Mesenchymal stem cell (in vitro differentiated cells and primary cell): Measurements from ENCODE around the gene ZNF451.
A peak's percentile ranks its signal among the peaks of the same experiment; 100 is the strongest.

Source experiments
- DNase-seq: peaks from one replicate; pipeline ENCODE4 v3.0.0-alpha.2; 2013
- H2AFZ ChIP-seq: one replicate; pipeline ENCODE4 v1.6.1; 2013; ENCODE audit warnings: low read depth, mild to moderate bottlenecking, control low read depth, inconsistent platforms, low read length, moderate library complexity
- H2AK5ac ChIP-seq: 2 replicates; pipeline ENCODE4 v1.6.1; 2013; ENCODE audit warnings: low read length, moderate library complexity, mild to moderate bottlenecking, inconsistent platforms; ENCODE audit not compliant: severe bottlenecking
- H2BK120ac ChIP-seq: one replicate; pipeline ENCODE4 v1.6.1; 2013; ENCODE audit warnings: low read depth, mild to moderate bottlenecking, inconsistent platforms, low read length, moderate library complexity
- H2BK12ac ChIP-seq, 2 experiments: one replicate each; pipeline ENCODE4 v1.6.1; 2013; ENCODE audit warnings: inconsistent platforms in 2 of 2, low read length in 2 of 2, mild to moderate bottlenecking in 2 of 2, moderate library complexity in 2 of 2, control low read depth in 1 of 2
- H2BK15ac ChIP-seq: one replicate; pipeline ENCODE4 v1.6.1; 2013; ENCODE audit warnings: mild to moderate bottlenecking, low read depth, inconsistent platforms; ENCODE audit not compliant: poor library complexity, severe bottlenecking
- H2BK5ac ChIP-seq: 2 replicates; pipeline ENCODE4 v1.6.1; 2013; ENCODE audit warnings: low read depth, mild to moderate bottlenecking, low read length, control low read depth, inconsistent platforms; ENCODE audit not compliant: poor library complexity, severe bottlenecking
- H3K14ac ChIP-seq, 2 experiments: one replicate each; pipeline ENCODE4 v1.6.1; 2013; ENCODE audit warnings: inconsistent platforms in 2 of 2, low read length in 2 of 2, control low read depth in 1 of 2, mild to moderate bottlenecking in 1 of 2, moderate library complexity in 1 of 2
- H3K18ac ChIP-seq, 2 experiments: one replicate each; pipeline ENCODE4 v1.6.1; 2013; ENCODE audit warnings: inconsistent platforms in 2 of 2, low read length in 2 of 2, control low read depth in 1 of 2, low read depth in 1 of 2, mild to moderate bottlenecking in 1 of 2
- H3K23ac ChIP-seq, 2 experiments: one replicate each; pipeline ENCODE4 v1.6.1; 2013; ENCODE audit warnings: inconsistent platforms in 2 of 2, low read length in 2 of 2, mild to moderate bottlenecking in 2 of 2, moderate library complexity in 2 of 2, control low read depth in 1 of 2
- H3K27ac ChIP-seq: 2 replicates; pipeline ENCODE4 v1.5.1; 2013; ENCODE audit warnings: mild to moderate bottlenecking, moderate library complexity, low read length, control low read depth, inconsistent platforms; ENCODE audit not compliant: poor library complexity, severe bottlenecking
- H3K27me3 ChIP-seq, 2 experiments: 2 replicates each; pipeline versions ENCODE4 v1.6.1 to v1.7.0; 2013; ENCODE audit warnings: low read length in 2 of 2, mild to moderate bottlenecking in 2 of 2, moderate library complexity in 2 of 2, control low read depth in 1 of 2, inconsistent platforms in 1 of 2; ENCODE audit not compliant: control insufficient read depth in 1 of 2, insufficient read depth in 1 of 2
- H3K36me3 ChIP-seq, 2 experiments: 2 replicates each; pipeline versions ENCODE4 v1.6.1 to v1.7.0; 2013; ENCODE audit warnings: low read length in 2 of 2, control low read depth in 1 of 2, inconsistent platforms in 1 of 2, low read depth in 1 of 2, mild to moderate bottlenecking in 1 of 2; ENCODE audit not compliant: insufficient read depth in 2 of 2, control insufficient read depth in 1 of 2
- H3K4ac ChIP-seq, 2 experiments: one replicate each; pipeline ENCODE4 v1.6.1; 2013; ENCODE audit warnings: inconsistent platforms in 2 of 2, low read length in 2 of 2, mild to moderate bottlenecking in 2 of 2, moderate library complexity in 2 of 2, control low read depth in 1 of 2, low read depth in 1 of 2
- H3K4me1 ChIP-seq: 2 replicates; pipeline ENCODE4 v1.6.1; 2013; ENCODE audit warnings: low read depth, low read length, control low read depth; ENCODE audit not compliant: control insufficient read depth, insufficient read depth
- H3K4me2 ChIP-seq: 2 replicates; pipeline ENCODE4 v1.6.1; 2013; ENCODE audit warnings: low read length, mild to moderate bottlenecking, inconsistent platforms; ENCODE audit not compliant: poor library complexity, severe bottlenecking
- H3K4me3 ChIP-seq, 2 experiments: 2 replicates each; pipeline versions ENCODE4 v1.5.1 to v1.7.0; 2013; ENCODE audit warnings: low read length in 2 of 2, mild to moderate bottlenecking in 2 of 2, control low read depth in 1 of 2, low read depth in 1 of 2; ENCODE audit not compliant: insufficient read depth in 1 of 2
- H3K79me1 ChIP-seq: replicated peaks from 2 replicates; pipeline ENCODE4 v1.6.1; 2013; ENCODE audit warnings: mild to moderate bottlenecking, control low read depth, low read length, inconsistent platforms; ENCODE audit not compliant: poor library complexity, severe bottlenecking
- H3K9ac ChIP-seq: 2 replicates; pipeline ENCODE4 v1.7.0; 2013; ENCODE audit warnings: mild to moderate bottlenecking, low read length, moderate library complexity
- H3K9me3 ChIP-seq: 2 replicates; pipeline ENCODE4 v1.7.0; 2013; ENCODE audit warnings: mild to moderate bottlenecking, low read length; ENCODE audit not compliant: control insufficient read depth
- H4K8ac ChIP-seq: one replicate; pipeline ENCODE4 v1.6.1; 2013; ENCODE audit warnings: inconsistent platforms, mild to moderate bottlenecking, low read length, moderate library complexity
- H4K91ac ChIP-seq: one replicate; pipeline ENCODE4 v1.6.1; 2013; ENCODE audit warnings: mild to moderate bottlenecking, low read length, inconsistent platforms
- WGBS: methylation state at CpG from one replicate; pipeline ENCODE4 v1.1.7; 2013; ENCODE audit warnings: mixed read lengths; 5-methylcytosine and 5-hydroxymethylcytosine counted together

ZNF451 gene

GRCh38 chr6:57158658-57159057 lies 68.7 kb downstream of the ZNF451 start:
- Histone ChIP-seq H3K36me3 (peaks cover 3 to 84% of the 10 kb centered on the region in 2 experiments), H3K9me3 (peaks cover 1% of the 10 kb centered on the region), H2BK12ac (no peak overlapping the region), H3K14ac (no peak overlapping the region), H3K4me2 (no peak overlapping the region), H2BK15ac (no peak overlapping the region), H3K27me3 (no peaks in the 10 kb centered on the region), H4K8ac (no peak overlapping the region), H2BK120ac (no peak overlapping the region), H3K4ac (no peak overlapping the region), H3K18ac (no peak overlapping the region), H2AFZ (no peak overlapping the region), H3K23ac (no peak overlapping the region), H2BK5ac (no peak overlapping the region), H3K27ac (no peak overlapping the region), H2AK5ac (no peak overlapping the region), H4K91ac (no peak overlapping the region), H3K4me3 (no peak overlapping the region), H3K4me1 (no peaks in the 10 kb centered on the region), H3K9ac (no peak overlapping the region), H3K79me1 (peaks cover 3% of the 10 kb centered on the region)
- DNase-seq, result peak; percentile 5

- H2BK120ac ChIP-seq, result no peak overlapping the region
- no peak overlapping the region for H4K91ac ChIP-seq
- no peak overlapping the region for H3K23ac ChIP-seq
- H2BK5ac ChIP-seq, result no peak overlapping the region
- no peak overlapping the region for H2AFZ ChIP-seq
- no CpG with 5 or more reads among the region's 2 CpGs for WGBS
- H3K79me1 ChIP-seq, result peaks cover 3% of the 10 kb centered on the region
- H3K36me3 ChIP-seq, result peaks cover 3 to 84% of the 10 kb centered on the region in 2 experiments
- H2BK12ac ChIP-seq, result no peak overlapping the region
- no peak overlapping the region for H3K14ac ChIP-seq
- DNase-seq, result no peak
- H2AK5ac ChIP-seq, result no peak overlapping the region
- no peaks in the 10 kb centered on the region for H3K27me3 ChIP-seq
- H3K4me2 ChIP-seq, result no peak overlapping the region
- H2BK15ac ChIP-seq, result no peak overlapping the region
- H3K9me3 ChIP-seq, result peaks cover 6% of the 10 kb centered on the region
- no peaks in the 10 kb centered on the region for H3K4me1 ChIP-seq
- H3K4ac ChIP-seq, result no peak overlapping the region
- no peak overlapping the region for H3K27ac ChIP-seq
- no peak overlapping the region for H4K8ac ChIP-seq
- no peak overlapping the region for H3K18ac ChIP-seq
- H3K4me3 ChIP-seq, result no peak overlapping the region
- no peak overlapping the region for H3K9ac ChIP-seq
Measured at GRCh38 chr6:57159127-57159526, 69.1 kb downstream of the ZNF451 start.

- Histone ChIP-seq H4K8ac (no peak overlapping the region), H2AK5ac (no peak overlapping the region), H3K27ac (no peak overlapping the region), H3K36me3 (peaks cover 0 to 85% of the 10 kb centered on the region in 2 experiments), H3K79me1 (peaks cover 1% of the 10 kb centered on the region), H3K4me1 (no peaks in the 10 kb centered on the region), H2BK5ac (no peak overlapping the region), H3K4me2 (no peak overlapping the region), H3K14ac (no peak overlapping the region), H3K23ac (no peak overlapping the region), H2BK15ac (no peak overlapping the region), H4K91ac (no peak overlapping the region), H2AFZ (no peak overlapping the region), H2BK12ac (no peak overlapping the region), H3K18ac (no peak overlapping the region), H3K27me3 (no peaks in the 10 kb centered on the region), H3K4me3 (no peak overlapping the region), H3K9ac (no peak overlapping the region), H3K9me3 (peaks cover 23% of the 10 kb centered on the region), H3K4ac (no peak overlapping the region), H2BK120ac (no peak overlapping the region)
- 90% methylated on average over 2 of the region's 2 CpGs for WGBS
- peak; percentile 17 for DNase-seq
Measured at GRCh38 chr6:57162028-57162427, 72.0 kb downstream of the ZNF451 start.

DNA sequence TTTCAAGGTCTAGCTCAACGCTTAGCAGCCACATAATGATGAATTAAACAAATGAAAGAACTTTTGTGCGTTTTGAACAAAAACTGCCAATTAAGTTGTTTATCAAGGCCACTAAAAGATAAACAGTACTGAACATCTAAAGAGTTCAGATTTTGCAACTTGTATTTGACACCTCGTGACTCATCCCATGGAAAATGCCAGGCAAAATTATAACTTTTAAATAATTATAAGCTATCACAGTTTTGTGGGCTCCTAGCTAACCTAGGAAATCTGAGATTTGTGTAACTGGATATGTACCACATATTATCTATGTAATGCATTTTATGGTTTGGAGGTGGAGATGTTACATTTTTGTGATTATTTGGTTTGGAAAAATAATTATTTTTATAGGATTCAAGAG lies 72.5 kb downstream of the ZNF451 start:
- Histone ChIP-seq H3K79me1 (peaks cover 1% of the 10 kb centered on the region), H3K27ac (no peak overlapping the region), H3K27me3 (no peaks in the 10 kb centered on the region), H2BK12ac (no peak overlapping the region), H3K14ac (no peak overlapping the region), H2AK5ac (no peak overlapping the region), H3K9ac (no peak overlapping the region), H2BK15ac (no peak overlapping the region), H4K91ac (no peak overlapping the region), H4K8ac (no peak overlapping the region), H3K36me3 (peaks cover 0 to 85% of the 10 kb centered on the region in 2 experiments), H3K4me2 (no peak overlapping the region), H2BK5ac (no peak overlapping the region), H2AFZ (no peak overlapping the region), H3K4me1 (no peaks in the 10 kb centered on the region), H3K18ac (no peak overlapping the region), H3K4me3 (no peak overlapping the region), H3K23ac (no peak overlapping the region), H3K9me3 (peaks cover 23% of the 10 kb centered on the region), H3K4ac (no peak overlapping the region), H2BK120ac (no peak overlapping the region)
- DNase-seq, result peak; percentile 43
- WGBS, result 70% methylated on average over 2 of the region's 3 CpGs
